ENCODE measurements around the gene PNPLA7.

DNA sequence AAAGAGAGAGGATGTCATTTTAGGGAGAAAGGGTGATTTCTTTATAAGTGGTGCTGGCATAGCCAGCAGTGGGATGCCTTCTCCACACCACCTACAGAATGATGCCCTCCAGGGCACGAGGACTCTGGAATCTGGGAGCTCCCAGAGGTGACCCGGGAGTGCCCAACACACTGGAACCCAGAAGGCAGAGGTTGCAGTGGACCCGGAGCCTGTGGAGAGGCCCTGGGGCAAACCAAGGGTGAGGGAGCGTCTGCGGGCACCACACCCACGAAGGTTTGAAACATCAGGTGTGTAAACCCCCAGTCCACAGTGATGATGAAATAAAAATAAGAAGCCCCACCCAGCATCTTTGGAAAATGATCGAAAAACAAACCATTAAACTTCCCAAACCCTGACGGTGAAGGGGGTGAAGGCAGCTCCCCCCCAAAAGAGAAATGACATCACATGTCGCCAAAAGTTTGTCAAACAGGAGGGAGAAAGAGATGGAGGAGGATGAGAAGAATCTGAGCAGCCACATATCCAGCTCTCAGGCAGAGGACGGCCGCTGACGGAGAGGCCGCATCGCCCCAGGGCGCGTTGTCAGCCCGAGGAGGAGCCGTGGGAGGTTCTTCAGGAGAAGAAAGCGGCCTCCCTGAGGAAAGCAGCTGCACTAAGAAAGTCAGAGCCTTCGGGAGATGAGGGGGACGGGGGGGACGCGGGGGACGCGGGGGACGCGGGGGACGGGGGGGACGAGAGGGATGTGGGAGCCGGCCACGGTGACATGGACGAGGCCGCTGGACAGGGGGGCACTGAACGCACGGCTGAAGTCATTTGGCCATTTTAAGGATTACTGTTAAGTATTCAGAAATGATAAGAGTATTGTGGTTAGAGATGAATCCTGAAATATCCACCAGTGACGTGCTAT lies 47.9 kb downstream of the PNPLA7 start:
- TF ChIP-seq, protein P1, sequence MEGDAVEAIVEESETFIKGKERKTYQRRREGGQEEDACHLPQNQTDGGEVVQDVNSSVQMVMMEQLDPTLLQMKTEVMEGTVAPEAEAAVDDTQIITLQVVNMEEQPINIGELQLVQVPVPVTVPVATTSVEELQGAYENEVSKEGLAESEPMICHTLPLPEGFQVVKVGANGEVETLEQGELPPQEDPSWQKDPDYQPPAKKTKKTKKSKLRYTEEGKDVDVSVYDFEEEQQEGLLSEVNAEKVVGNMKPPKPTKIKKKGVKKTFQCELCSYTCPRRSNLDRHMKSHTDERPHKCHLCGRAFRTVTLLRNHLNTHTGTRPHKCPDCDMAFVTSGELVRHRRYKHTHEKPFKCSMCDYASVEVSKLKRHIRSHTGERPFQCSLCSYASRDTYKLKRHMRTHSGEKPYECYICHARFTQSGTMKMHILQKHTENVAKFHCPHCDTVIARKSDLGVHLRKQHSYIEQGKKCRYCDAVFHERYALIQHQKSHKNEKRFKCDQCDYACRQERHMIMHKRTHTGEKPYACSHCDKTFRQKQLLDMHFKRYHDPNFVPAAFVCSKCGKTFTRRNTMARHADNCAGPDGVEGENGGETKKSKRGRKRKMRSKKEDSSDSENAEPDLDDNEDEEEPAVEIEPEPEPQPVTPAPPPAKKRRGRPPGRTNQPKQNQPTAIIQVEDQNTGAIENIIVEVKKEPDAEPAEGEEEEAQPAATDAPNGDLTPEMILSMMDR (IDR thresholded peaks at IDR 0.05): no peak
- TF ChIP-seq POLR2A (IDR thresholded peaks at IDR 0.05): no peak
